Suppressor macrophage treated with lipopolysaccharide for 1 hour (primary cell): ENCODE measurements around the gene PHF2.
A peak's percentile ranks its signal among the peaks of the same experiment; 100 is the strongest.

Experiments used
- DNase-seq, 3 donors: peaks; one replicate each; pipeline ENCODE4 v3.0.0-alpha.2; 2020 to 2022

Gene PHF2

GRCh38 chr9:93603011-93603410, 26.6 kb downstream of the PHF2 start:
- no peak for DNase-seq

GRCh38 chr9:93603906-93604326, 27.5 kb downstream of the PHF2 start:
- no peak for DNase-seq

GRCh38 chr9:93606187-93606586, 29.8 kb downstream of the PHF2 start:
- DNase-seq: no peak

GRCh38 chr9:93610206-93610605, 33.8 kb downstream of the PHF2 start:
- DNase-seq: no peak

GRCh38 chr9:93612052-93612795, 35.8 kb downstream of the PHF2 start:
- DNase-seq: no peak

GRCh38 chr9:93612796-93613154, 36.4 kb downstream of the PHF2 start:
- DNase-seq: peak; percentile 52 to 66 (median 59)

GRCh38 chr9:93613174-93613573, 36.8 kb downstream of the PHF2 start:
- DNase-seq: no peak

- no peak for DNase-seq
Observed at GRCh38 chr9:93613791-93614190, 37.4 kb downstream of the PHF2 start.

GRCh38 chr9:93614830-93615468, 38.6 kb downstream of the PHF2 start:
- DNase-seq: no peak

GRCh38 chr9:93616044-93616443, 39.7 kb downstream of the PHF2 start:
- DNase-seq: no peak

GRCh38 chr9:93617273-93617672, 40.9 kb downstream of the PHF2 start:
- no peak for DNase-seq

GRCh38 chr9:93619272-93619775, 42.9 kb downstream of the PHF2 start:
- DNase-seq: no peak

GRCh38 chr9:93620041-93620506, 43.7 kb downstream of the PHF2 start:
- no peak for DNase-seq

GRCh38 chr9:93620881-93621820, 44.8 kb downstream of the PHF2 start:
- DNase-seq: no peak

GRCh38 chr9:93621922-93622321, 45.5 kb downstream of the PHF2 start:
- no peak for DNase-seq

- no peak for DNase-seq
Observed at GRCh38 chr9:93622691-93623090, 46.3 kb downstream of the PHF2 start.

- no peak for DNase-seq
Observed at GRCh38 chr9:93623753-93624152, 47.4 kb downstream of the PHF2 start.

- DNase-seq: no peak
Observed at GRCh38 chr9:93624431-93624834, 48.0 kb downstream of the PHF2 start.

GRCh38 chr9:93624977-93625376, 48.6 kb downstream of the PHF2 start:
- DNase-seq: no peak

GRCh38 chr9:93629920-93630319, 53.5 kb downstream of the PHF2 start:
- no peak for DNase-seq

GRCh38 chr9:93630806-93631411, 54.5 kb downstream of the PHF2 start:
- no peak for DNase-seq

GRCh38 chr9:93633492-93634221, 57.3 kb downstream of the PHF2 start:
- DNase-seq: no peak
